ENCODE measurements around the gene NAALADL2. TPM values are rescaled to one million over a fixed set of nuclear protein-coding genes. Genes with fewer than 3 reads are reported as not detected.

Gene NAALADL2
- total and polyA plus RNA-seq, 2 of the 13 experiments (the other 11 are each of a cell fraction or from before 2014, with no cell fraction given), result 0.08 TPM; not detected in 1

DNA sequence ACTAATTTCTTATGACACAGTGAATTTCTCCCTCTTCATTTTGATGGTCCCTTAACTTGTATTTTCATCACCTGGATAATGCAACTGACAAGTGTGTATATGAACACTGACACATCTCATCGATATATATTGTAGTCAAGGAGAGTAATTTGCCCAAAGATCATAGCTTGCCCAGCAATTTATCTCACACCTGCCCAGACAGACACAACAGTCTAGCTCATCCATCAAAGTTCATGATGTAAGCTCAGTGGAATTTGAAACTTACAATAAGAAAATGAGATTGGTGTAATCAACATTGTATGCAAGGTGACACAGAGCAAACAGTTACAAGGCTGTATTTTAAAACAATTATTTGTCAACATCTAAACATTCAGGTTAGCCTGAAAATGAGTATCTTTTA is 805.8 kb downstream of the NAALADL2 start (continued):
- TF ChIP-seq TBL1XR1 (IDR thresholded peaks at IDR 0.05; ENCODE audit: borderline replicate concordance, low read length, partially characterized antibody), result no peak
- TF ChIP-seq, protein P1, sequence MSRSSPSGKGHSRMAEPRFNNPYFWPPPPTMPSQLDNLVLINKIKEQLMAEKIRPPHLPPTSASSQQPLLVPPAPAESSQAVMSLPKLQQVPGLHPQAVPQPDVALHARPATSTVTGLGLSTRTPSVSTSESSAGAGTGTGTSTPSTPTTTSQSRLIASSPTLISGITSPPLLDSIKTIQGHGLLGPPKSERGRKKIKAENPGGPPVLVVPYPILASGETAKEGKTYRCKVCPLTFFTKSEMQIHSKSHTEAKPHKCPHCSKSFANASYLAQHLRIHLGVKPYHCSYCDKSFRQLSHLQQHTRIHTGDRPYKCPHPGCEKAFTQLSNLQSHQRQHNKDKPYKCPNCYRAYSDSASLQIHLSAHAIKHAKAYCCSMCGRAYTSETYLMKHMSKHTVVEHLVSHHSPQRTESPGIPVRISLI (CRISPR knock-in tag; IDR thresholded peaks at IDR 0.05; ENCODE audit: borderline replicate concordance), result no peak
- no peak for TF ChIP-seq KLF15 (CRISPR knock-in tag; IDR thresholded peaks at IDR 0.05; ENCODE audit: borderline replicate concordance)
- no peak for TF ChIP-seq PCBP1 (IDR thresholded peaks at IDR 0.05; ENCODE audit: borderline replicate concordance, low read depth, low read length)

- FAIRE-seq, result no peak
- Histone ChIP-seq H3K4me3 (replicated peaks in 1 of 3; ENCODE audit: insufficient read depth in 1 of 3, low read depth in 2 of 3, low read length in 3 of 3) (no peak overlapping the region), H3K36me3 (replicated peaks in 1 of 2; ENCODE audit: control insufficient read depth in 1 of 2, insufficient read depth in 2 of 2, low read length in 2 of 2) (no peaks in the 10 kb centered on the region), H3K9me3 (ENCODE audit: low read length) (no peaks in the 10 kb centered on the region; the same call in 1 of the 2 replicates), H2AFZ (ENCODE audit: low read length) (no peak overlapping the region), H3K79me2 (ENCODE audit: insufficient read depth, low read length) (no peaks in the 10 kb centered on the region), H4K20me1 (ENCODE audit: insufficient read depth, low read length) (no peaks in the 10 kb centered on the region), H3K27ac (ENCODE audit: extremely low read length, insufficient read depth, low read length) (no peak overlapping the region), H3K9ac (ENCODE audit: insufficient read depth, low read depth, low read length) (no peak overlapping the region), H3K27me3 (ENCODE audit: control insufficient read depth in 1 of 2, insufficient read depth in 2 of 2, low read length in 2 of 2) (no peaks in the 10 kb centered on the region), H3K4me1 (ENCODE audit: insufficient read depth, low read length) (no peaks in the 10 kb centered on the region), H3K4me2 (ENCODE audit: low read depth, low read length) (no peak overlapping the region)
- intact Hi-C loops (cut with micrococcal nuclease; ENCODE audit: unreplicated experiment), result no loop called here
- WGBS (ENCODE audit: low lambda C conversion rate), result 0% methylated on average over 1 of the region's 1 CpG
- POLR2A ChIA-PET, result no interaction called here
- in situ Hi-C loops (cut with HindIII; ENCODE audit: extremely low pct_ligation_motif_present, low pct_unique_long_range_greater_than_20kb), result no loop called here
- DNase-seq (ENCODE audit: low spot score), result no peak
- CTCF ChIA-PET (ENCODE audit: low intra/inter-chr PET ratio, low total read pairs), result no interaction called here
- no peak for ATAC-seq
- BruUV-seq (replicated peaks), result no TSS peak
- TF ChIP-seq GATAD2A (CRISPR knock-in tag; IDR thresholded peaks at IDR 0.05) (no peak), ZBTB10 (CRISPR knock-in tag; IDR thresholded peaks at IDR 0.05; ENCODE audit: borderline replicate concordance) (no peak), TFDP1 (CRISPR knock-in tag; IDR thresholded peaks at IDR 0.05; ENCODE audit: borderline replicate concordance) (no peak), ZNF343 (CRISPR knock-in tag; IDR thresholded peaks at IDR 0.05) (no peak), HOXA3 (CRISPR knock-in tag; IDR thresholded peaks at IDR 0.05) (no peak), ZNF446 (CRISPR knock-in tag; IDR thresholded peaks at IDR 0.05) (no peak), ASH2L (IDR thresholded peaks at IDR 0.05; ENCODE audit: insufficient read length, low read depth, low read length) (no peak), HMG20A (CRISPR knock-in tag; IDR thresholded peaks at IDR 0.05; ENCODE audit: borderline replicate concordance) (no peak), TRIM24 (CRISPR knock-in tag; IDR thresholded peaks at IDR 0.05) (no peak), ELF1 (CRISPR knock-in tag; IDR thresholded peaks at IDR 0.05) (no peak), RBAK (CRISPR knock-in tag; IDR thresholded peaks at IDR 0.05) (no peak), ZNF558 (CRISPR knock-in tag; IDR thresholded peaks at IDR 0.05; ENCODE audit: borderline replicate concordance) (no peak), CBX1 (IDR thresholded peaks at IDR 0.05; ENCODE audit: low read depth) (no peak), ZNF317 (CRISPR knock-in tag; IDR thresholded peaks at IDR 0.05) (no peak)
- TF ChIP-seq, protein P2, sequence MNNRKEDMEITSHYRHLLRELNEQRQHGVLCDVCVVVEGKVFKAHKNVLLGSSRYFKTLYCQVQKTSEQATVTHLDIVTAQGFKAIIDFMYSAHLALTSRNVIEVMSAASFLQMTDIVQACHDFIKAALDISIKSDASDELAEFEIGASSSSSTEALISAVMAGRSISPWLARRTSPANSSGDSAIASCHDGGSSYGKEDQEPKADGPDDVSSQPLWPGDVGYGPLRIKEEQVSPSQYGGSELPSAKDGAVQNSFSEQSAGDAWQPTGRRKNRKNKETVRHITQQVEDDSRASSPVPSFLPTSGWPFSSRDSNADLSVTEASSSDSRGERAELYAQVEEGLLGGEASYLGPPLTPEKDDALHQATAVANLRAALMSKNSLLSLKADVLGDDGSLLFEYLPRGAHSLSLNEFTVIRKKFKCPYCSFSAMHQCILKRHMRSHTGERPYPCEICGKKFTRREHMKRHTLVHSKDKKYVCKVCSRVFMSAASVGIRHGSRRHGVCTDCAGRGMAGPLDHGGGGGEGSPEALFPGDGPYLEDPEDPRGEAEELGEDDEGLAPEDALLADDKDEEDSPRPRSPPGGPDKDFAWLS (CRISPR knock-in tag; IDR thresholded peaks at IDR 0.05; ENCODE audit: borderline replicate concordance), result no peak
Measured at GRCh38 chr3:175668300-175668699, 809.2 kb downstream of the NAALADL2 start.
